ENCODE measurements around the gene EVA1A. TPM values are rescaled to one million over a fixed set of nuclear protein-coding genes. Genes with fewer than 3 reads are reported as not detected.

The EVA1A gene
- polyA plus RNA-seq, 3 donors, result not detected

- 100% methylated on average over 2 of the region's 6 CpGs for WGBS (ENCODE audit: insufficient coverage)
- H3K4me3 ChIP-seq (replicated peaks in 1 of 3; ENCODE audit: low read depth in 2 of 3, low read length in 3 of 3), result no peak overlapping the region
- H2AFZ ChIP-seq (ENCODE audit: insufficient read depth, low read depth, low read length, poor library complexity, severe bottlenecking), result no peak overlapping the region
- H3K4me2 ChIP-seq (replicated peaks; ENCODE audit: extremely low read depth, low read length, poor library complexity, severe bottlenecking), result no peak overlapping the region
- H3K9ac ChIP-seq (ENCODE audit: insufficient read depth, low read length, poor library complexity, severe bottlenecking), result no peak overlapping the region
- no peaks in the 10 kb centered on the region for H3K9me3 ChIP-seq (replicated peaks in 1 of 2; ENCODE audit: control insufficient read depth in 1 of 2, insufficient read depth in 1 of 2, low read length in 2 of 2)
- no peaks in the 10 kb centered on the region for H4K20me1 ChIP-seq (ENCODE audit: insufficient read depth, low read length)
- Mint-ChIP-seq H3K36me3 (no peaks in the 10 kb centered on the region), H3K4me1 (no peaks in the 10 kb centered on the region), H3K27me3 (ENCODE audit: low read depth in 3 of 3) (peaks cover 0 to 4% (median 2%) of the 10 kb centered on the region in 3 donors), H3K27ac (no peak overlapping the region), H3K9me3 (peaks cover 0 to 2% (median 1%) of the 10 kb centered on the region in 7 donors), H3K4me3 (no peak overlapping the region)
- H3K4me1 ChIP-seq (ENCODE audit: control insufficient read depth in 1 of 2, insufficient read depth in 2 of 2, low read length in 2 of 2), result no peaks in the 10 kb centered on the region
- intact Hi-C loops (cut with micrococcal nuclease), result no loop called here
- no peaks in the 10 kb centered on the region for H3K27me3 ChIP-seq (ENCODE audit: control insufficient read depth in 2 of 2, insufficient read depth in 2 of 2, low read length in 2 of 2)
- TF ChIP-seq, protein P1, sequence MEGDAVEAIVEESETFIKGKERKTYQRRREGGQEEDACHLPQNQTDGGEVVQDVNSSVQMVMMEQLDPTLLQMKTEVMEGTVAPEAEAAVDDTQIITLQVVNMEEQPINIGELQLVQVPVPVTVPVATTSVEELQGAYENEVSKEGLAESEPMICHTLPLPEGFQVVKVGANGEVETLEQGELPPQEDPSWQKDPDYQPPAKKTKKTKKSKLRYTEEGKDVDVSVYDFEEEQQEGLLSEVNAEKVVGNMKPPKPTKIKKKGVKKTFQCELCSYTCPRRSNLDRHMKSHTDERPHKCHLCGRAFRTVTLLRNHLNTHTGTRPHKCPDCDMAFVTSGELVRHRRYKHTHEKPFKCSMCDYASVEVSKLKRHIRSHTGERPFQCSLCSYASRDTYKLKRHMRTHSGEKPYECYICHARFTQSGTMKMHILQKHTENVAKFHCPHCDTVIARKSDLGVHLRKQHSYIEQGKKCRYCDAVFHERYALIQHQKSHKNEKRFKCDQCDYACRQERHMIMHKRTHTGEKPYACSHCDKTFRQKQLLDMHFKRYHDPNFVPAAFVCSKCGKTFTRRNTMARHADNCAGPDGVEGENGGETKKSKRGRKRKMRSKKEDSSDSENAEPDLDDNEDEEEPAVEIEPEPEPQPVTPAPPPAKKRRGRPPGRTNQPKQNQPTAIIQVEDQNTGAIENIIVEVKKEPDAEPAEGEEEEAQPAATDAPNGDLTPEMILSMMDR (IDR thresholded peaks at IDR 0.05), result no peak
- DNase-seq, result no peak
- no peaks in the 10 kb centered on the region for H3K36me3 ChIP-seq (replicated peaks in 1 of 2; ENCODE audit: control insufficient read depth in 1 of 2, insufficient read depth in 2 of 2, low read length in 2 of 2)
- H3K79me2 ChIP-seq (ENCODE audit: insufficient read depth, low read length), result no peaks in the 10 kb centered on the region
- no peak overlapping the region for H3K27ac ChIP-seq (ENCODE audit: low read depth in 1 of 2, low read length in 2 of 2)
Observed at GRCh38 chr2:75494137-75494769, 66.5 kb downstream of the EVA1A start.

DNA sequence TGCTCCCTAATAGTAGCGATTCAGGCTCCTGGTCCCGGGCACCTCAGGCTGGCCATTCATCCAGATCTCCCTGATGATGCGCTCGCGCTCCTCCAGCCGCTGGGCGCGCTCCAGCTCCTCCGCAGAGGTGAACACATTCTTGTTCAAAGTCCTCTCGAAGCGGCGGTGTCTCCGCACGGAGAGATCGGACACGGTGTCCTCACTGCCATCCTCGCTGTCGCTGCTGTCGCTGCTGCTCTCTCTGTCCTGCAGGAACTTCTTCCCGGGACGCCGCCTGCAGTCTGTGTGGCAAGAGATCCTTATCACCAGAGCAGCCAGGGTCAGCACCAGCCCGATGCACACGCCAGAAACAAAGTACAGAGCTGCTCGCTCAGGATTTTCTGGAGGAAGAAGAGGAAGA is 67.5 kb downstream of the EVA1A start:
- Histone ChIP-seq H2AFZ (ENCODE audit: insufficient read depth, low read depth, low read length, poor library complexity, severe bottlenecking) (no peak overlapping the region), H3K79me2 (ENCODE audit: insufficient read depth, low read length) (no peaks in the 10 kb centered on the region), H4K20me1 (ENCODE audit: insufficient read depth, low read length) (no peaks in the 10 kb centered on the region), H3K27ac (ENCODE audit: low read depth in 1 of 2, low read length in 2 of 2) (no peak overlapping the region), H3K4me2 (replicated peaks; ENCODE audit: extremely low read depth, low read length, poor library complexity, severe bottlenecking) (no peak overlapping the region), H3K9ac (ENCODE audit: insufficient read depth, low read length, poor library complexity, severe bottlenecking) (no peak overlapping the region), H3K4me1 (ENCODE audit: control insufficient read depth in 1 of 2, insufficient read depth in 2 of 2, low read length in 2 of 2) (no peaks in the 10 kb centered on the region), H3K36me3 (replicated peaks in 1 of 2; ENCODE audit: control insufficient read depth in 1 of 2, insufficient read depth in 2 of 2, low read length in 2 of 2) (no peaks in the 10 kb centered on the region), H3K4me3 (replicated peaks in 1 of 3; ENCODE audit: low read depth in 2 of 3, low read length in 3 of 3) (no peak overlapping the region), H3K9me3 (replicated peaks in 1 of 2; ENCODE audit: control insufficient read depth in 1 of 2, insufficient read depth in 1 of 2, low read length in 2 of 2) (no peaks in the 10 kb centered on the region), H3K27me3 (ENCODE audit: control insufficient read depth in 2 of 2, insufficient read depth in 2 of 2, low read length in 2 of 2) (no peaks in the 10 kb centered on the region)
- 95% methylated on average over 16 of the region's 25 CpGs for WGBS (ENCODE audit: insufficient coverage)
- Mint-ChIP-seq H3K27me3 (ENCODE audit: low read depth in 3 of 3) (peaks cover 0 to 4% (median 2%) of the 10 kb centered on the region in 3 donors), H3K27ac (no peak overlapping the region), H3K4me3 (no peak overlapping the region), H3K36me3 (no peaks in the 10 kb centered on the region), H3K4me1 (no peaks in the 10 kb centered on the region), H3K9me3 (peaks cover 0 to 2% (median 1%) of the 10 kb centered on the region in 7 donors)
- intact Hi-C loops (cut with micrococcal nuclease), result no loop called here
- TF ChIP-seq, protein P1 (IDR thresholded peaks at IDR 0.05), result no peak
- DNase-seq, result no peak

Measured in CD14-positive monocyte (primary cell).